Mucosa of rectum (tissue), 2 donors: ENCODE data around the gene SMIM30.
"Not testable (repeated sequence)": the region's sequence is repeated elsewhere in the genome, so short reads cannot be mapped to it uniquely, and the experiment has no call there.

Experiments
- H3K27ac ChIP-seq, 2 donors: one replicate each; pipeline ENCODE4 v1.7.0; 2013; ENCODE audit warnings: inconsistent platforms in 2 of 2, low read depth in 2 of 2, low read length in 2 of 2
- H3K27me3 ChIP-seq, 2 donors: one replicate each; pipeline ENCODE4 v1.7.0; 2013; ENCODE audit warnings: low read length in 2 of 2; ENCODE audit not compliant: control insufficient read depth in 2 of 2, insufficient read depth in 2 of 2
- H3K36me3 ChIP-seq, 2 donors: one replicate each; pipeline ENCODE4 v1.7.0; 2013; ENCODE audit warnings: low read length in 2 of 2; ENCODE audit not compliant: control insufficient read depth in 2 of 2, insufficient read depth in 2 of 2
- H3K4me1 ChIP-seq, 2 donors: one replicate each; pipeline ENCODE4 v1.7.0; 2013; ENCODE audit warnings: low read length in 2 of 2, mild to moderate bottlenecking in 1 of 2; ENCODE audit not compliant: control insufficient read depth in 2 of 2, insufficient read depth in 2 of 2
- H3K4me3 ChIP-seq, 2 donors: one replicate each; pipeline ENCODE4 v1.7.0; 2013; ENCODE audit warnings: low read length in 2 of 2
- H3K9ac ChIP-seq, 2 donors: one replicate each; pipeline ENCODE4 v1.7.0; 2013; ENCODE audit warnings: low read length in 2 of 2, low read depth in 1 of 2, mild to moderate bottlenecking in 1 of 2
- H3K9me3 ChIP-seq, 2 donors: one replicate each; pipeline ENCODE4 v1.7.0; 2013; ENCODE audit warnings: low read length in 2 of 2; ENCODE audit not compliant: control insufficient read depth in 2 of 2
- donor health status: healthy.
- donor health status: Normal muscosa, but diverticular disease.

Gene SMIM30

GRCh38 chr7:113118074-113118959 is at the start of gene SMIM30:
TSS of gene SMIM30 (minus strand) at chr7:113118554. CDS start at chr7:113117578, 976 bp downstream.
- no peaks in the 10 kb centered on the region for H3K36me3 ChIP-seq
- peak within 1 kb of the TSS in 1 of 2 donors; percentile 64 for H3K27ac ChIP-seq
- peak within 1 kb of the TSS; percentile 53 to 54 for H3K9ac ChIP-seq
- H3K9me3 ChIP-seq: no peaks in the 10 kb centered on the region
- H3K4me1 ChIP-seq: peaks cover 2 to 3% of the 10 kb centered on the region in 2 donors
- peak within 1 kb of the TSS; percentile 77 to 89 for H3K4me3 ChIP-seq
- H3K27me3 ChIP-seq: no peaks in the 10 kb centered on the region

DNA sequence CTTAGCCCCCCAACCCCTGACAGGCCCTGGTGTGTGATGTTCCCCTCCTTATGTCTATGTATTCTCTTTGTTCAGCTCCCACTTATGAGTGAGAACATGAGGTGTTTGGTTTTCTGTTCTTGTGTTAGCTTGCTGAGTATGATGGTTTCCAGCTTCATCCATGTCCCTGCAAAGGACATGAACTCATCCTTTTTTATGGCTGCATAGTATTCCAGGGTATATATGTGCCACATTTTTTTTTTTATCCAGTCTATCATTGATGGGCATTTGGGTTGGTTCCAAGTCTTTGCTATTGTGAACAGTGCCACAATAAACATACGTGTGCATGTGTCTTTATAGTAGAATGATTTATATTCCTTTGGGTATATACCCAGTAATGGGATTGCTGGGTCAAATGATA is 47.8 kb upstream of the SMIM30 start:
- not testable (repeated sequence) for H3K9me3 ChIP-seq, H3K4me3 ChIP-seq, H3K27me3 ChIP-seq, H3K9ac ChIP-seq, H3K27ac ChIP-seq, H3K36me3 ChIP-seq, H3K4me1 ChIP-seq

- Histone ChIP-seq H3K4me1 (no peaks in the 10 kb centered on the region), H3K9ac (no peak overlapping the region), H3K27ac (no peak overlapping the region), H3K4me3 (no peak overlapping the region), H3K27me3 (no peaks in the 10 kb centered on the region), H3K36me3 (no peaks in the 10 kb centered on the region), H3K9me3 (no peaks in the 10 kb centered on the region)
Observed at GRCh38 chr7:113161050-113161449, 42.7 kb upstream of the SMIM30 start.

DNA sequence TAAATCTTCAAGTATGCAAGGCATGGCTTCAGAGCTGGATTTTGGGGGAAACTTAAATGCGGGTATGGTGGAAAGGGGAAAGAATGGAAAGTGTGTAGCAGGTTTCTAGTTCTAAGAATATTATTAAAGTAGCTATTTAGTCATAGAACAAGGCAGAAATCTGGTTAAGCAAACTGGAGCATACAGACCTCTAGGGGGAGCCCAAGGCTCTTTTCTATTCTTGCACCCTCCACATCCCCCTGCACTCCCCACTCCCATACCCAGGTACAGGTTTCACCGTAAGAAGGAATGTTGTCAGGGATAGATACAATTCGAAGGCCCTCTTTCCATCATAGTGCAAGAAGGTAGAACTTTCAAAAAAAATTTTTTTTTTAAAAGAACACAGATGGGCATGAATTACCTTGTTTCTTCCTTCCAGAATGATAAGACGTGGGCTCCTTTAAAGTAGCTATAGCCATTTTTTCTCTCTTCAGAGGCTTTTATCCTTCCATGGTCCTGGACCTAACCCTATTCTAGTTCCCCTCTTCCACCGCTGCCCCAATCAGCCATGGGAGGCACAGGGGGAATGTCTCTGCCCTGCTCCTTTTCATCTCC is 41.5 kb upstream of the SMIM30 start:
- no peak overlapping the region for H3K4me3 ChIP-seq
- H3K27ac ChIP-seq: no peak overlapping the region
- no peaks in the 10 kb centered on the region for H3K4me1 ChIP-seq
- no peaks in the 10 kb centered on the region for H3K27me3 ChIP-seq
- H3K9me3 ChIP-seq: no peaks in the 10 kb centered on the region
- no peaks in the 10 kb centered on the region for H3K36me3 ChIP-seq
- no peak overlapping the region for H3K9ac ChIP-seq

DNA sequence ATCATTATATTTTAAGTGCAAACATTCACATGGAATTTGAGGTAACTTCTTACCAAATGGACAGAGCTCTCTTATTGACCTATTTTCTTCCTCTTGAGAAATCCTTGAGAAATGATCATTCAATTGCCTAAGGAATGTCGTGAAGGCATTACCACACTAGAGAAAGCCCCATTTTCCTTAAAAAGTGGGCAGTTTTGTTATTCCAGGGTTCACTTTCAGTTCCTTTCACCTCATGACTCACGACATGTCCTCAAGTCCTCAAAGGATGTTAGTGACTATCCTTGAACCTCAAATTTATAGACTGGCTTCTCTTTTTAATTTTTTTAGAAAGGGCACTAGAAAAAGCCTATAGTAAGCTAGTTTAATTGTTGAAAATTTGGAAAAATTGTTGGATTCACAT is 40.4 kb upstream of the SMIM30 start:
- no peak overlapping the region for H3K27ac ChIP-seq
- no peaks in the 10 kb centered on the region for H3K27me3 ChIP-seq

DNA sequence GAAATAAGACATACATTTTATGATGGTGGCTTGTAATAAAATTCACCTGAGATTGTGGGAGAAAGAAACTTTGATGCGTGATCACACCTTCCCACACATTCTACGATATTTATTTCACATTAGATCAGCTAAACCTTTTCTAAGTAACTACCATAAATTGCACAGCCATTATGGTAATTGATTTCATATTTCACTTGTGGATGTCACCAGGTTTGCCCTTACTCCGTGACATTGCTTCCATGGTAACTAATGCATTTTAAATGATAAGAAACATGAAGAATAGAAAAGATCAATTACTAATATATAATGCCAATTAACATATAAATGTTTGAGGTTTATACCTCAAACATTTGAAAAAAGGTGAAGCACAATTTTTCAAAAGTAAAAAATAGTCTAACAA is 35.8 kb upstream of the SMIM30 start:
- H3K9me3 ChIP-seq: no peaks in the 10 kb centered on the region
- H3K36me3 ChIP-seq: no peaks in the 10 kb centered on the region
- no peak overlapping the region for H3K4me3 ChIP-seq
- no peak overlapping the region for H3K9ac ChIP-seq
- no peaks in the 10 kb centered on the region for H3K4me1 ChIP-seq
- H3K27me3 ChIP-seq: no peaks in the 10 kb centered on the region
- no peak overlapping the region for H3K27ac ChIP-seq

More for the DNA sequence above, 40.4 kb upstream of the SMIM30 start:
- Histone ChIP-seq H3K9ac (no peak overlapping the region), H3K4me1 (no peaks in the 10 kb centered on the region), H3K36me3 (no peaks in the 10 kb centered on the region), H3K4me3 (no peak overlapping the region), H3K9me3 (no peaks in the 10 kb centered on the region)

DNA sequence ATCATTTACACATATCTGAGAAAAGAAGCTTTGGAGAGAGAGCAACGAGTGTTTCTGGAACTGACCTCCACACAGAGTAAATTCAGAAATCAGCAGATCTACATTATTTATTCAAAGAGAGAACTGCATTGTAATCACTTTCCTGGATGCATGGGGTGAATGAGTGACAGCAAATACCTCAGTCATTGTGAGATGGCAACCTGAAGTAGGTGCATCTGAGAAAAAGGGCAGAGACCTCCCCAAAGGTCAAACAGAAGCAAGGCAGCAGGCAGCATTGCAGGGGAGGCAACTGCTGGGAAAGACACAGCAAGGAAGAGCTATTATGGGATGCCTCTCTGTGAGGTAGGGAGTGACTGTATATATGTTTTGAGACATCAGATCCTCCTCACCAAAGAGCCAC is 26.5 kb upstream of the SMIM30 start:
- Histone ChIP-seq H3K36me3 (no peaks in the 10 kb centered on the region), H3K4me1 (no peaks in the 10 kb centered on the region), H3K4me3 (no peak overlapping the region), H3K27ac (no peak overlapping the region), H3K27me3 (no peaks in the 10 kb centered on the region), H3K9me3 (no peaks in the 10 kb centered on the region), H3K9ac (no peak overlapping the region)

GRCh38 chr7:113143486-113144257 is 25.3 kb upstream of the SMIM30 start:
- no peak overlapping the region for H3K9ac ChIP-seq
- H3K9me3 ChIP-seq: no peaks in the 10 kb centered on the region
- no peaks in the 10 kb centered on the region for H3K36me3 ChIP-seq
- no peaks in the 10 kb centered on the region for H3K27me3 ChIP-seq
- H3K27ac ChIP-seq: no peak overlapping the region
- H3K4me3 ChIP-seq: no peak overlapping the region
- H3K4me1 ChIP-seq: no peaks in the 10 kb centered on the region

GRCh38 chr7:113142385-113143119 is 24.2 kb upstream of the SMIM30 start:
- H3K27me3 ChIP-seq: no peaks in the 10 kb centered on the region
- no peak overlapping the region for H3K4me3 ChIP-seq
- H3K27ac ChIP-seq: no peak overlapping the region
- H3K9ac ChIP-seq: no peak overlapping the region
- no peaks in the 10 kb centered on the region for H3K4me1 ChIP-seq
- no peaks in the 10 kb centered on the region for H3K9me3 ChIP-seq
- H3K36me3 ChIP-seq: no peaks in the 10 kb centered on the region
